ENCODE data around the gene ZSCAN12. TPM values are rescaled to one million over a fixed set of nuclear protein-coding genes. Genes with fewer than 3 reads are reported as not detected.

ZSCAN12 gene
- total RNA-seq, 1 experiment from 2014 or later: 7.8 TPM

DNA sequence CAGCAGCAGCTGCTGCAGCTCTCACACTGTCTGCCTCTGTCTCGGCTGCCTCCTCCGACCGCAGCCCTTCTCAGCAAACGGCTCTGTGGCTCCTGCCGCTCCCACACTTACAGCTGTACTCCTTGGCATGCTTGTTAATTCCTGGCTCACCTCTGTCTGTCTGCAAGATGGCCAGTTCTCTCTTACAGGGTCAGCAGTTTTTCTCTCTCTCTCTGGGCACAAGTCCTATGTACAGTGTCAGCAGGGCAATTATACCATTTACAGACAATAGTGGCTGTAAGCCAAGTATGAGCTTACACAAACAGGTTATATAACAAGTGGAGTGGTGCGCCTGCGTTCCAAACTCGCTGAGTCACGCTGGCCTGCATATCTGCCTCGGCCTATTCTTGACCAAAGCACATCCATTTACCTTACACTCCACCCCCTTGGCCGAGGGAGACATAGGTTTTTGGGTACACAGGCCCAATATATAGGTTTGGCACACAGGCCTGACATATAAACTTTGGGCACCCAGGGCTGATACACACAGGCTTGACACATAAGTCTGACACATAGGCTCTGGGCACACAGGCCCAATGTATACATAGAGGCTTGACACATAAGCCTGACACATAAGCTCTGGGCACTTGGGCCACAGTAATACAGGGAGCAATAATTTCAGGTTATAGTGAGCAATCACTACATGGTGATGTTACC is 45.4 kb downstream of the ZSCAN12 start:
- Mint-ChIP-seq H3K27me3 (ENCODE audit: low read depth) (no peaks in the 10 kb centered on the region; the same call in 1 of the 2 replicates), H3K36me3 (peaks cover 14% of the 10 kb centered on the region), H3K27ac (no peak overlapping the region; the same call in 1 of the 2 replicates), H3K9me3 (peaks cover 8% of the 10 kb centered on the region; the same call in 1 of the 2 replicates), H3K4me1 (peaks cover 34% of the 10 kb centered on the region), H3K4me3 (no peak overlapping the region)
- ChIA-PET POLR2A (no interaction called here), CTCF (interaction anchor here (2.4 kb wide), 1 partner anchor 16 kb away, joined by 11 read pairs; no protein-coding TSS in a partner anchor)
- TF ChIP-seq, protein P1, sequence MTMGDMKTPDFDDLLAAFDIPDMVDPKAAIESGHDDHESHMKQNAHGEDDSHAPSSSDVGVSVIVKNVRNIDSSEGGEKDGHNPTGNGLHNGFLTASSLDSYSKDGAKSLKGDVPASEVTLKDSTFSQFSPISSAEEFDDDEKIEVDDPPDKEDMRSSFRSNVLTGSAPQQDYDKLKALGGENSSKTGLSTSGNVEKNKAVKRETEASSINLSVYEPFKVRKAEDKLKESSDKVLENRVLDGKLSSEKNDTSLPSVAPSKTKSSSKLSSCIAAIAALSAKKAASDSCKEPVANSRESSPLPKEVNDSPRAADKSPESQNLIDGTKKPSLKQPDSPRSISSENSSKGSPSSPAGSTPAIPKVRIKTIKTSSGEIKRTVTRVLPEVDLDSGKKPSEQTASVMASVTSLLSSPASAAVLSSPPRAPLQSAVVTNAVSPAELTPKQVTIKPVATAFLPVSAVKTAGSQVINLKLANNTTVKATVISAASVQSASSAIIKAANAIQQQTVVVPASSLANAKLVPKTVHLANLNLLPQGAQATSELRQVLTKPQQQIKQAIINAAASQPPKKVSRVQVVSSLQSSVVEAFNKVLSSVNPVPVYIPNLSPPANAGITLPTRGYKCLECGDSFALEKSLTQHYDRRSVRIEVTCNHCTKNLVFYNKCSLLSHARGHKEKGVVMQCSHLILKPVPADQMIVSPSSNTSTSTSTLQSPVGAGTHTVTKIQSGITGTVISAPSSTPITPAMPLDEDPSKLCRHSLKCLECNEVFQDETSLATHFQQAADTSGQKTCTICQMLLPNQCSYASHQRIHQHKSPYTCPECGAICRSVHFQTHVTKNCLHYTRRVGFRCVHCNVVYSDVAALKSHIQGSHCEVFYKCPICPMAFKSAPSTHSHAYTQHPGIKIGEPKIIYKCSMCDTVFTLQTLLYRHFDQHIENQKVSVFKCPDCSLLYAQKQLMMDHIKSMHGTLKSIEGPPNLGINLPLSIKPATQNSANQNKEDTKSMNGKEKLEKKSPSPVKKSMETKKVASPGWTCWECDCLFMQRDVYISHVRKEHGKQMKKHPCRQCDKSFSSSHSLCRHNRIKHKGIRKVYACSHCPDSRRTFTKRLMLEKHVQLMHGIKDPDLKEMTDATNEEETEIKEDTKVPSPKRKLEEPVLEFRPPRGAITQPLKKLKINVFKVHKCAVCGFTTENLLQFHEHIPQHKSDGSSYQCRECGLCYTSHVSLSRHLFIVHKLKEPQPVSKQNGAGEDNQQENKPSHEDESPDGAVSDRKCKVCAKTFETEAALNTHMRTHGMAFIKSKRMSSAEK (CRISPR knock-in tag; IDR thresholded peaks at IDR 0.05; ENCODE audit: borderline replicate concordance): no peak
- TF ChIP-seq, protein P2, sequence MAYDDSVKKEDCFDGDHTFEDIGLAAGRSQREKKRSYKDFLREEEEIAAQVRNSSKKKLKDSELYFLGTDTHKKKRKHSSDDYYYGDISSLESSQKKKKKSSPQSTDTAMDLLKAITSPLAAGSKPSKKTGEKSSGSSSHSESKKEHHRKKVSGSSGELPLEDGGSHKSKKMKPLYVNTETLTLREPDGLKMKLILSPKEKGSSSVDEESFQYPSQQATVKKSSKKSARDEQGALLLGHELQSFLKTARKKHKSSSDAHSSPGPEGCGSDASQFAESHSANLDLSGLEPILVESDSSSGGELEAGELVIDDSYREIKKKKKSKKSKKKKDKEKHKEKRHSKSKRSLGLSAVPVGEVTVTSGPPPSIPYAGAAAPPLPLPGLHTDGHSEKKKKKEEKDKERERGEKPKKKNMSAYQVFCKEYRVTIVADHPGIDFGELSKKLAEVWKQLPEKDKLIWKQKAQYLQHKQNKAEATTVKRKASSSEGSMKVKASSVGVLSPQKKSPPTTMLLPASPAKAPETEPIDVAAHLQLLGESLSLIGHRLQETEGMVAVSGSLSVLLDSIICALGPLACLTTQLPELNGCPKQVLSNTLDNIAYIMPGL (CRISPR knock-in tag; IDR thresholded peaks at IDR 0.05): no peak
- TF ChIP-seq, protein P3, sequence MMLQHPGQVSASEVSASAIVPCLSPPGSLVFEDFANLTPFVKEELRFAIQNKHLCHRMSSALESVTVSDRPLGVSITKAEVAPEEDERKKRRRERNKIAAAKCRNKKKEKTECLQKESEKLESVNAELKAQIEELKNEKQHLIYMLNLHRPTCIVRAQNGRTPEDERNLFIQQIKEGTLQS (CRISPR knock-in tag; conservative IDR thresholded peaks at IDR 0.05): no peak
- TF ChIP-seq, protein P4, sequence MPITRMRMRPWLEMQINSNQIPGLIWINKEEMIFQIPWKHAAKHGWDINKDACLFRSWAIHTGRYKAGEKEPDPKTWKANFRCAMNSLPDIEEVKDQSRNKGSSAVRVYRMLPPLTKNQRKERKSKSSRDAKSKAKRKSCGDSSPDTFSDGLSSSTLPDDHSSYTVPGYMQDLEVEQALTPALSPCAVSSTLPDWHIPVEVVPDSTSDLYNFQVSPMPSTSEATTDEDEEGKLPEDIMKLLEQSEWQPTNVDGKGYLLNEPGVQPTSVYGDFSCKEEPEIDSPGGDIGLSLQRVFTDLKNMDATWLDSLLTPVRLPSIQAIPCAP (CRISPR knock-in tag; IDR thresholded peaks at IDR 0.05): no peak
- TF ChIP-seq CREM (CRISPR knock-in tag; IDR thresholded peaks at IDR 0.05) (no peak), ZNF121 (CRISPR knock-in tag; IDR thresholded peaks at IDR 0.05) (no peak), SMAD4 (CRISPR knock-in tag; IDR thresholded peaks at IDR 0.05) (no peak), CBFB (CRISPR knock-in tag; IDR thresholded peaks at IDR 0.05; ENCODE audit: low read depth) (no peak), TCF7 (CRISPR knock-in tag; IDR thresholded peaks at IDR 0.05; ENCODE audit: low read depth) (no peak), ZNF423 (CRISPR knock-in tag; IDR thresholded peaks at IDR 0.05) (no peak)
- TF ChIP-seq, protein P5, sequence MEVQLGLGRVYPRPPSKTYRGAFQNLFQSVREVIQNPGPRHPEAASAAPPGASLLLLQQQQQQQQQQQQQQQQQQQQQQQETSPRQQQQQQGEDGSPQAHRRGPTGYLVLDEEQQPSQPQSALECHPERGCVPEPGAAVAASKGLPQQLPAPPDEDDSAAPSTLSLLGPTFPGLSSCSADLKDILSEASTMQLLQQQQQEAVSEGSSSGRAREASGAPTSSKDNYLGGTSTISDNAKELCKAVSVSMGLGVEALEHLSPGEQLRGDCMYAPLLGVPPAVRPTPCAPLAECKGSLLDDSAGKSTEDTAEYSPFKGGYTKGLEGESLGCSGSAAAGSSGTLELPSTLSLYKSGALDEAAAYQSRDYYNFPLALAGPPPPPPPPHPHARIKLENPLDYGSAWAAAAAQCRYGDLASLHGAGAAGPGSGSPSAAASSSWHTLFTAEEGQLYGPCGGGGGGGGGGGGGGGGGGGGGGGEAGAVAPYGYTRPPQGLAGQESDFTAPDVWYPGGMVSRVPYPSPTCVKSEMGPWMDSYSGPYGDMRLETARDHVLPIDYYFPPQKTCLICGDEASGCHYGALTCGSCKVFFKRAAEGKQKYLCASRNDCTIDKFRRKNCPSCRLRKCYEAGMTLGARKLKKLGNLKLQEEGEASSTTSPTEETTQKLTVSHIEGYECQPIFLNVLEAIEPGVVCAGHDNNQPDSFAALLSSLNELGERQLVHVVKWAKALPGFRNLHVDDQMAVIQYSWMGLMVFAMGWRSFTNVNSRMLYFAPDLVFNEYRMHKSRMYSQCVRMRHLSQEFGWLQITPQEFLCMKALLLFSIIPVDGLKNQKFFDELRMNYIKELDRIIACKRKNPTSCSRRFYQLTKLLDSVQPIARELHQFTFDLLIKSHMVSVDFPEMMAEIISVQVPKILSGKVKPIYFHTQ (CRISPR knock-in tag; IDR thresholded peaks at IDR 0.05): no peak
- TF ChIP-seq, protein P6, sequence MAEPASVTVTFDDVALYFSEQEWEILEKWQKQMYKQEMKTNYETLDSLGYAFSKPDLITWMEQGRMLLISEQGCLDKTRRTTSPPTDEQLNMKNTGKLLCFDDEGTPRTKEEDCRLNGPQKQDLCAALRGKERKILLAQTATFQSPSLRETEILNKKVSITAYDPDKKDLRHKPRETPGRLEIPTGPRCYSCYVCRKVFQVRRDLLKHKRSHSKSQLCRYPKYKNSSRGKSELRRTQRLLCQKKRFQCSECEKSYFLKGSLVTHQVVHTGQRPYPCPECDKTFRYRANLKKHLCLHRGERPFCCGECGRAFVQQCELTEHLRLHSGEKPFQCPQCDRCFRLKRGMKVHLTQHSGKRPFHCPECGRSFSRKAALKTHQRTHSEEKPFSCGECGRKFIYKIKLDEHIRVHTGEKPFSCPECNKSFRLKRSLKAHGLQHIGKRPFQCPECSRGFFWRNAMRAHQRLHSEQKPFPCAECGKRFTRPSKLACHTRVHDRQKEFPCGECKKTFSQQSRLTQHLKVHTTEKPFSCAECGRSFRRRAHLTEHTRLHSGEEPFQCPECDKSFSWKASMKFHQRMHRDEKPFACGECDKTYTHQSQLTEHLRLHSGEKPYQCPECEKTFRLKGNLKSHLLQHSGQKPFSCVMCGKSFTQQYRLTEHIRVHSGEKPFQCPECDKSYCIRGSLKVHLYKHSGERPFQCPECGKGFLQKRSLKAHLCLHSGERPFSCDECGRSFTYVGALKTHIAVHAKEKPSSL (CRISPR knock-in tag; conservative IDR thresholded peaks at IDR 0.05): no peak
- TF ChIP-seq, protein P7, sequence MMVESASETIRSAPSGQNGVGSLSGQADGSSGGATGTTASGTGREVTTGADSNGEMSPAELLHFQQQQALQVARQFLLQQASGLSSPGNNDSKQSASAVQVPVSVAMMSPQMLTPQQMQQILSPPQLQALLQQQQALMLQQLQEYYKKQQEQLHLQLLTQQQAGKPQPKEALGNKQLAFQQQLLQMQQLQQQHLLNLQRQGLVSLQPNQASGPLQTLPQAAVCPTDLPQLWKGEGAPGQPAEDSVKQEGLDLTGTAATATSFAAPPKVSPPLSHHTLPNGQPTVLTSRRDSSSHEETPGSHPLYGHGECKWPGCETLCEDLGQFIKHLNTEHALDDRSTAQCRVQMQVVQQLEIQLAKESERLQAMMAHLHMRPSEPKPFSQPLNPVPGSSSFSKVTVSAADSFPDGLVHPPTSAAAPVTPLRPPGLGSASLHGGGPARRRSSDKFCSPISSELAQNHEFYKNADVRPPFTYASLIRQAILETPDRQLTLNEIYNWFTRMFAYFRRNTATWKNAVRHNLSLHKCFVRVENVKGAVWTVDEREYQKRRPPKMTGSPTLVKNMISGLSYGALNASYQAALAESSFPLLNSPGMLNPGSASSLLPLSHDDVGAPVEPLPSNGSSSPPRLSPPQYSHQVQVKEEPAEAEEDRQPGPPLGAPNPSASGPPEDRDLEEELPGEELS (CRISPR knock-in tag; IDR thresholded peaks at IDR 0.05): no peak
- TF ChIP-seq, protein P8, sequence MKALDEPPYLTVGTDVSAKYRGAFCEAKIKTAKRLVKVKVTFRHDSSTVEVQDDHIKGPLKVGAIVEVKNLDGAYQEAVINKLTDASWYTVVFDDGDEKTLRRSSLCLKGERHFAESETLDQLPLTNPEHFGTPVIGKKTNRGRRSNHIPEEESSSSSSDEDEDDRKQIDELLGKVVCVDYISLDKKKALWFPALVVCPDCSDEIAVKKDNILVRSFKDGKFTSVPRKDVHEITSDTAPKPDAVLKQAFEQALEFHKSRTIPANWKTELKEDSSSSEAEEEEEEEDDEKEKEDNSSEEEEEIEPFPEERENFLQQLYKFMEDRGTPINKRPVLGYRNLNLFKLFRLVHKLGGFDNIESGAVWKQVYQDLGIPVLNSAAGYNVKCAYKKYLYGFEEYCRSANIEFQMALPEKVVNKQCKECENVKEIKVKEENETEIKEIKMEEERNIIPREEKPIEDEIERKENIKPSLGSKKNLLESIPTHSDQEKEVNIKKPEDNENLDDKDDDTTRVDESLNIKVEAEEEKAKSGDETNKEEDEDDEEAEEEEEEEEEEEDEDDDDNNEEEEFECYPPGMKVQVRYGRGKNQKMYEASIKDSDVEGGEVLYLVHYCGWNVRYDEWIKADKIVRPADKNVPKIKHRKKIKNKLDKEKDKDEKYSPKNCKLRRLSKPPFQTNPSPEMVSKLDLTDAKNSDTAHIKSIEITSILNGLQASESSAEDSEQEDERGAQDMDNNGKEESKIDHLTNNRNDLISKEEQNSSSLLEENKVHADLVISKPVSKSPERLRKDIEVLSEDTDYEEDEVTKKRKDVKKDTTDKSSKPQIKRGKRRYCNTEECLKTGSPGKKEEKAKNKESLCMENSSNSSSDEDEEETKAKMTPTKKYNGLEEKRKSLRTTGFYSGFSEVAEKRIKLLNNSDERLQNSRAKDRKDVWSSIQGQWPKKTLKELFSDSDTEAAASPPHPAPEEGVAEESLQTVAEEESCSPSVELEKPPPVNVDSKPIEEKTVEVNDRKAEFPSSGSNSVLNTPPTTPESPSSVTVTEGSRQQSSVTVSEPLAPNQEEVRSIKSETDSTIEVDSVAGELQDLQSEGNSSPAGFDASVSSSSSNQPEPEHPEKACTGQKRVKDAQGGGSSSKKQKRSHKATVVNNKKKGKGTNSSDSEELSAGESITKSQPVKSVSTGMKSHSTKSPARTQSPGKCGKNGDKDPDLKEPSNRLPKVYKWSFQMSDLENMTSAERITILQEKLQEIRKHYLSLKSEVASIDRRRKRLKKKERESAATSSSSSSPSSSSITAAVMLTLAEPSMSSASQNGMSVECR (CRISPR knock-in tag; IDR thresholded peaks at IDR 0.05; ENCODE audit: borderline replicate concordance): no peak
- no peak for DNase-seq (ENCODE audit: low spot score)
- ATAC-seq: no peak
